NOMO-1 treated with DMSO at 0.1 percent for 48 hours (cell line): ENCODE data around the gene SOX18.

Experiments
- DNase-seq: peaks from one replicate; lab custom pipeline; 2025; ENCODE audit not compliant: unreplicated experiment; lab: John Stamatoyannopoulos, UW

SOX18 gene

GRCh38 chr20:64039293-64040160 is 9.9 kb downstream of the SOX18 start:
- no peak for DNase-seq

DNA sequence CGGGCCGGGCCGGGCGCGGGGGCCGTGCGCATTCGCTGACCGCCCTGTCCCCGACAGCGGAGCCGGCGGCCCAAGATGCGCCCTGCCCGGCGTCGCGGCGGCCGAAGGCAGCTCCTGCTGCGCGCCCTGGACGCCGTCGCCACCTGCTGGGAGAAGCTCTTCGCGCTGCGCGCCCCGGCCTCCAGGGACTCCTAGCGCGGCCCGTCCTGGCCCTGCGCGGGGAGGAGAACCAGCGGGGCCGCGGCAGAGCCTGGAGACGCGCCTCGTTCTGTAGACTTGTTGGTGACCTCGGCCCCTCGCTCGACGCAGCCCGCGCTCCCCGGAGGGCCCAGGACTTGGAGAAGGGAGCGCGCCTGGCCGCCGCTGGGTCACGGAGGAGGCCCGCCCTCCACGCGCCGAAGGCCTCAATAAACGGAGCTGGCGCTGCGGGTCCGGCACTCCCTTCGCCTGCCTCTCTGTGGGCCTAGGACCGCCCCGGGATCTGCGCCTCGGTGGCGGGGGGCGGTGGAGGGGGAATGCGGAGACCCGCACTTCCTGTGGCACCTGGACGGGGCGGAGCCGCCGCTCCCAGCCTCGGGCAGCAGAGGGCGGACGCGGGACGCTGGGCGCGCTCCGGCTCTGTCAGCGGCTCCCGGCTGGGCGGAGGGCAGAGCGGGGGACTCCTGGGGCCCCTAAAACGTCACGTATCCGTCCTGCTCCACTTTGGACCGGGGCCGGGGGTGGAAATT is 10.7 kb downstream of the SOX18 start:
- DNase-seq: peak; percentile 75

DNA sequence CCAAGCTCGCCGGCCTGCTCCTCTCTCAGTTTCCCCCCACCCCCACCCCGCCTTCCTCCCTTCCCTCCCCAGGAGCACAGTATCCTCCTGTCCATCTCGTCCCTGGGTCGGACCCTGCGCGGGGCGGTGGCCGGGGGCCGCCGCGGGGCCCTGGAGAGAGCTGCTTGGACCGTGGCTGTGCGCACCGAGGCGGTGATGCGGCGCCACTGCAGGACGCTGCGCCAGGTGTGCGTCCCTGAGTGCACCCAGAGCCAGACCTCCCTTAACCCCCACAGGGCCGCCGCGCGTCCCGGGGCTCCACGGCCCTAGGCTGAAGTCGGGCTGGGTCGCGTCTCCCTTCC is 11.2 kb downstream of the SOX18 start:
- DNase-seq: no peak

- DNase-seq: no peak
Measured at GRCh38 chr20:64037498-64038213, 11.8 kb downstream of the SOX18 start.

GRCh38 chr20:64037199-64037497 is 12.3 kb downstream of the SOX18 start:
- DNase-seq: no peak

DNA sequence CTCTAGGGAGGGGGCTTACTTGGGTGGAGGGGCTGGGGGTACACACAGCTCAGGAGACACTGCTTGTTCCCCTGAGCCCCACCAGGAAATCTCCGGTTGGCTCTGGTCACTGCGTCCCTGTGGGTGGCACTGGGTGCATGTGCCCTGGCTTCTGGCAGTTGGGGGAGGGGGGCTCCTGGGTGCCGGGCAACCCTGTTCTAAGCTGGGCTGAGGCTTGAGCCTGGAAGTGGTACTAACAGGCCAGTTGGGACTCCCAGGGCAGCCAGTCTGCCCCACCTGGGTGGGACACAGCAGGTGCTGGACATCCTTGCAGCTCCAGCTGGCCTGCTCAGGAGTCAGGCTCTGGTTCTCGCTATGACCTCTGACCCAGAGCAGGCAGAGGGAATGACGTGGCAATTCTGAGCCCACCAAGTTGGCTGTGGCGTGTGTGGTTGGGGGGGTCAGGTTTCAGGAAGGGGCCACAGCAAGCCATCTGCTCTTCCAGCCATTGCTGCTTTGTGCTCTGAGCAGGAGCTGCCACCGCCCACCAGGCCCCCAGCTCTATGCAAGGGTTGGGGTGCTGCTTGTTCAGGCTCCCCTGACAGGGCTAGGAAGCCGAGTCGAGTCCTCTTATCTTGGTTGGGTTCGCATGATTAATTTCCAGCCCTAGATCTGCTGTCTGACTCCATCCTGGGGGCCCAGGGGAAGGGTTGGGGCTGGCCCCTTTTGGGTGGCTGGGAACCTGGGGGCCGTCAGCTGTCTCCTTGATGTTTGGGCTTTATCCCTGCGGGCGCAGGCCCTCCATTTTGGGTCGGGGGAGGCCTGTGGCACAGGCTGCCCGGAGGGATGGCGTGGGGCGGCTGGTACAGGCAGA is 12.9 kb downstream of the SOX18 start:
- no peak for DNase-seq

GRCh38 chr20:64035933-64036345 is 13.5 kb downstream of the SOX18 start, which contains the start of gene C20orf204:
C20orf204 (plus strand) TSS chr20:64036182; CDS start chr20:64036324, 142 bp downstream.
- no peak for DNase-seq

DNA sequence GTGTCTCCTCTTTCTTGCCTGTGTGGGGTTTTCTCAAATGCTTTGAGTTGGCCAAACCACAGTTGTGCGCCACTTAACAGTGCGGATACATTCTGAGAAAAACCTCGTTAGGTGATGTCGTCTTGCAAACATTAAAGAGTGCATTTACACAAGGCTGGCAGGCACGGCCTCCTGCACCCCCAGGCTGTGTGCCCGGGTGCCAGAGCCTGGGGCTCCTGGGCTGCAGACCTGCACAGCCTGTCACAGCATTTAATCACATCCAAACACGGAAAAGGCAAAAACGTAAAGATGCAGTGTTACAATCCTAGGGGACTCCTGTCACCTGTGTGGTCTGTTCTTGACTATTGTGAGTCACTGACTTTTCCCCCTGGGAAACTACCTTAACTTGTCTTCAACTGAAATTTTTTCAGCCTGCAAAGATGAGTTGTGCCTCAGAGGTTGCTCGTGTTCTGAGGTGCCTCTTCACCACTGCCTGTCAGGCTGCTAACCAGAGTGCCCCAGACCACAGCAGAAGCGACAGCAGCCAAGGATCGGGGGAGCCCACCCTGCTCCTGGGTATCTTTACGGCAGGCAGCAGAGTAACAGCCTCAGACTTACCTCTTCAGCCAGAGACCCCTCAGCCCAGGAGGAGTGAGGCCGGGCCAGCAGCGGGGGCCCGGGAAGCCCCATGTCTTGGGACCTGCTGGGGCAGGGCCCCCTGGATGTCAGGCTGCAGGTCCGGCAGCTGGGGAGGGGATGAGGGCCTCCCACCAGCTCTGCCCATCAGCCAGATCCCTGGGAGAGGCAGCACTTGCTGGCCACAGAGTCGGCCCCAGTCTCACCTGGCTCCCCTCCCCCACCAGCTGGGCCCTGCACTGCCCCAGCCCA is 14.1 kb downstream of the SOX18 start:
- no peak for DNase-seq

DNA sequence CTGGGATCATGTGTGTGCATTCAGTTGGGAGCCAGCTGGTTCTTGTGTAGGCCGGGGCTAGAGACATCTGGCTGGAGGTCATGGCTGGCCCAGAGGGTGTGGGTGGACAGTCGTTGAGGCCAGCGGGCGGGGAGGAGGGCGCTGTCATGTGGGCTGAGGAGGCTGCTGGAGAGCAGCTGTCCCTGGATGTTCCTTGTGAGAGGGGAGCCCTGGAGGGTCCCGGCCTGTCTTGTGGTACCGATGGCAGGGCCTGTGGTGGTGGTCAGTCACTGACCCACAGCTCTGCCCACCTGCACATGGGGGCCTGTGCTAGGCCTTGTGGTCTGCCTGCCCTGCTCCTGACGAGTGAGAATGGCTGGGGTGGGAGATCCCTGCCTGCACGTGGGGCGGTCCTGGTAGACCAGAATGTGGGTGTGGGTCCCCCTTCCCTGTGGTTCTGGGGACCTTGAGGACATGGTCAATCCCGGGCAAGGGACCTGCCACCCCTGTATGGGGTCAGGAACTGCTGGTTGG is 15.4 kb downstream of the SOX18 start:
- no peak for DNase-seq

DNA sequence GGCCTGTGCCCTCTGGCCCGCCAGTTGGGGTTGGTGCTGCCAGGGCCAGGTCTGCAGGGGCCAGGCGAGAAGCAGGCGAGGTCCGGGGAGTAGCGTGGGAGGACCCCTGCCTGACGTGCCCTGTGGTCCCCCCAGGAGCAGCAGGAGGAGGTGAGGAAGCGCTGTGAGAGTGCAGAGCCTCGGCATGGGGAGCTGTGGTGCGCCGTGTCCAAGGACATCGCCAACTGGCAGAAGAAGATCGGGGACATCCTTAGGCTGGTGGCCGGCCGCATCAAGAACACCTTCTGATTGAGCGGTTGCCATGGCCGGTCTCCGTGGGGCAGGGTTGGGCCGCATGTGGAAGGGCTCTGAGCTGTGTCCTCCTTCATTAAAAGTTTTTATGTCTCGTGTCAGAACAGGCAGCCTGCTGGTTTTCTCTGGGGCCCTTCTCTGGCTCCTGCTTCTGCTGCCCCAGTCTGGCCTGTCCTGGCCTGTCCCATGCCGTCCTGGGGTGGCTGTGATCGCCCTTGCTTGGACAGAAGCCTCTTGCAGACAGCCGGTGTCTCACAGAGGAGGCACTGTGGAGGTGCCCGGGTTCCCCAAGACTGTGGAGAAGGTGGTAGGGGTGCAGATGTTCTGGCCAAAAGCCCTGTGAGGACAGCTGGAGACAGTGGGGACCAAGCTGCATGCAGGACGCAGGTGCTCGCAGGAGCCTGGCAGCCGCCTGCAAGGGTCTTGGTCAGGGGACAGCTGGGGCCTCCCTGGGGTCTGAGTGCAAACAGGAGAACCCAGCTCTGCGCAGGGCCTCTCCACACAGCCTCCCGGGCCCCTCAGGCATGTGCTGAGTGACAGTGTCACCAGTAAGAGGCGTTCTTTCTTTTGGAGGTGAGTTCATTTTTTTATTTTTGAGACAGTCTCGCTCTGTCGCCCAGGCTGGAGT is 16.5 kb downstream of the SOX18 start:
- DNase-seq: no peak

DNA sequence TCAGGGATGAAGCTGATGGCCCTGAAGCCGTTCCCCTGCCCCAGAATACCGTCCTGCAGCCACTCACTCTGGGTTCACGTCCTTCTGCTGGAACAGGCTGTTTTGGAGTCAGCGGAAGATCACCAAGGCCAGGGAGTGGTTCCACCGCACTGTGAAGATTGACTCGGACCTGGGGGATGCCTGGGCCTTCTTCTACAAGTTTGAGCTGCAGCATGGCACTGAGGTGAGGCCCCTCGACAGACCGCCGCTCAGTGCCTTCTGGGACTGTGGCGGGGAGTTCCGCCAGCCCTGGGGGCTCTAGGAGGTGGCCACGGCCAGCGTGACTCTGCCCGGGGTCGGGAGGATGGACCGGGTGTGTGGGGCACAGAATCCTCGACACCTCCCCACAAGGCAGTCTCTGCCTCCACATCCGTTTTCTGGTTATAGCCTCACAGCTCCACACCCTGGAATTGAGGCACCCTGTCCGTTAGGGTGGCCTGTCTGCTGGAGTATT is 17.6 kb downstream of the SOX18 start:
- DNase-seq: no peak

- no peak for DNase-seq
Measured at GRCh38 chr20:64030371-64031134, 18.9 kb downstream of the SOX18 start.

GRCh38 chr20:64029293-64030117 is 19.9 kb downstream of the SOX18 start:
- DNase-seq: no peak

DNA sequence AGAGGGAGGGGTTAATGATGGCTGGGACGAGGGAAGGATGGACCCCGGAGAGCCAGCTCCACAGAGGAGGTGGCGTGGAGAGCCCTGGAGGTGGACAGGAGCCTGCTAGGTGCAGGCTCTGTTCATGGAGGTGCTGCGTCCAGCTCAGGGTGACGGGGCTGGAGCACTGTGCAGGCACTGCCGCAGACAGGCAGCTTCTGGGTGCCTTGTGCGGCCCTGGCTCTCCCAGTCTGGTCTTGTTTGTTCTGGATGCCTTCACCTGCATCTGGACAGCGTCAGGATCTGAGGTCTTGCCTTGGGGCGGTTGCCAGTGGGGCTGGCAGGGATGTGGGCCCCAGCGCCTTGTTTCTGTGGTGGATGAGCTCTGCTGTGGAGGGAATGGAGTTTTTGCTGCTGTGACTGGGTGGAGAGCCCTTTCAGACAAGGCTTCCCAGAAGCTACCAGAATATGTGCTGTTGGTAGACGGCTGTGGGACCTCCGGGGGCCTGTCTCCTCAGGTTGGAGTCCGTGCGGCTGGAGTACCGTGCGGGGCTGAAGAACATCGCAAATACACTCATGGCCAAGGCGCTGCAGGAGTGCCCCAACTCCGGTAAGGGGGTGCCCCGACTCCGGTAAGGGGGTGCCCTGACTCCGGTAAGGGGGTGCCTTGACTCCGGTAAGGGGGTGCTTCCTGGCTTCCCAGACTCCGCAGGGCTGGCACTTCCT is 21.3 kb downstream of the SOX18 start:
- no peak for DNase-seq

DNA sequence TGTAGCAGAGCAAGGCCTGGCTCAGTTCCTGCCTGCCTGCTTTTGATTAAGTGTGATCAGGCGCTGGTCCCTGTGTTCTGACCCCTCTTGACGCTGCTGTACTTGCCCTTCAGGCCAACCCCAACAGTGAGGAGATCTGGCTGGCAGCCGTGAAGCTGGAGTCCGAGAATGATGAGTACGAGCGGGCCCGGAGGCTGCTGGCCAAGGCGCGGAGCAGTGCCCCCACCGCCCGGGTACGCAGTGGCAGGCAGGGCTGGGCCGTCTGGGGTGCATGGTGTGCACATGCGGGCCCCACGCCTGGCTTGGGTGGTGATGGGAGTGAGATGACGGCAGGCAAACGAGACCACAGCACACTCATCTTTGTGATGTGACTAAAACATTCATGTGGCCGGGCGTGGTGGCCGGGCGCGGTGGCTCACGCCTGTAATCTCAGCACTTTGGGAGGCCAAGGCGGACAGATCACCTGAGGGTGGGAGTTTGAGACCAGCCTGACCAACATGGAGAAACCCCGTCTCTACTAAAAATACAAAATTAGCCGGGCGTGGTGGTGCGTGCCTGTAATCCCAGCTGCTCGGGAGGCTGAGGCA is 23.5 kb downstream of the SOX18 start:
- no peak for DNase-seq
